Choroid plexus epithelial cell (primary cell): Measurements from ENCODE around the gene NHLH1.

Experiments used
- DNase-seq: peaks from one replicate; pipeline ENCODE4 v3.0.0-alpha.2; 2010; ENCODE audit warnings: low read depth
- H3K4me3 ChIP-seq: 2 replicates; pipeline ENCODE4 v1.5.1; 2011; ENCODE audit warnings: low read depth, mild to moderate bottlenecking, control low read depth, low read length, moderate library complexity
- TF ChIP-seq, protein P1 (sequence below): conservative IDR thresholded peaks from 2 replicates; pipeline ENCODE4 v1.5.1; 2011; ENCODE audit warnings: low read depth, mild to moderate bottlenecking, control low read depth, inconsistent platforms, low read length, moderate library complexity

NHLH1 gene

DNA sequence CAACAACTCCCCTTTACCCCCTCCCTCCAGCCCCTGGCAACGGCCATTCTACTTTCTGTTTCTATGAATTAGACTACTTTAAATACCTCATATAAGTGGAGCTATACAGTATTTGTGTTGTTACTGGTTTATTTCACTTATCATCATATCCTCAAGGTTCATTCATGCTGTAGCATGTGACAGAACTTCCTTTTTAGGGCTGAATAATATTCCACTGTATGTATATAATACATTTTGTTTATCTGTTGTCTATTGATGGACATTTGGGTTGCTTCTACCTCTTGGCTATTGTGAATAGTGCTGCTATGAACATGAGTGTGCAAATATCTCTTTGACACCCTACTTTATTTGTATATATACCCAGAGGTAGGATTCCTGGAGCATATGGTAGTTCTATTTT is 2.2 kb downstream of the NHLH1 start:
- DNase-seq: no peak
- TF ChIP-seq, protein P1, sequence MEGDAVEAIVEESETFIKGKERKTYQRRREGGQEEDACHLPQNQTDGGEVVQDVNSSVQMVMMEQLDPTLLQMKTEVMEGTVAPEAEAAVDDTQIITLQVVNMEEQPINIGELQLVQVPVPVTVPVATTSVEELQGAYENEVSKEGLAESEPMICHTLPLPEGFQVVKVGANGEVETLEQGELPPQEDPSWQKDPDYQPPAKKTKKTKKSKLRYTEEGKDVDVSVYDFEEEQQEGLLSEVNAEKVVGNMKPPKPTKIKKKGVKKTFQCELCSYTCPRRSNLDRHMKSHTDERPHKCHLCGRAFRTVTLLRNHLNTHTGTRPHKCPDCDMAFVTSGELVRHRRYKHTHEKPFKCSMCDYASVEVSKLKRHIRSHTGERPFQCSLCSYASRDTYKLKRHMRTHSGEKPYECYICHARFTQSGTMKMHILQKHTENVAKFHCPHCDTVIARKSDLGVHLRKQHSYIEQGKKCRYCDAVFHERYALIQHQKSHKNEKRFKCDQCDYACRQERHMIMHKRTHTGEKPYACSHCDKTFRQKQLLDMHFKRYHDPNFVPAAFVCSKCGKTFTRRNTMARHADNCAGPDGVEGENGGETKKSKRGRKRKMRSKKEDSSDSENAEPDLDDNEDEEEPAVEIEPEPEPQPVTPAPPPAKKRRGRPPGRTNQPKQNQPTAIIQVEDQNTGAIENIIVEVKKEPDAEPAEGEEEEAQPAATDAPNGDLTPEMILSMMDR: no peak
- H3K4me3 ChIP-seq: no peak overlapping the region

DNA sequence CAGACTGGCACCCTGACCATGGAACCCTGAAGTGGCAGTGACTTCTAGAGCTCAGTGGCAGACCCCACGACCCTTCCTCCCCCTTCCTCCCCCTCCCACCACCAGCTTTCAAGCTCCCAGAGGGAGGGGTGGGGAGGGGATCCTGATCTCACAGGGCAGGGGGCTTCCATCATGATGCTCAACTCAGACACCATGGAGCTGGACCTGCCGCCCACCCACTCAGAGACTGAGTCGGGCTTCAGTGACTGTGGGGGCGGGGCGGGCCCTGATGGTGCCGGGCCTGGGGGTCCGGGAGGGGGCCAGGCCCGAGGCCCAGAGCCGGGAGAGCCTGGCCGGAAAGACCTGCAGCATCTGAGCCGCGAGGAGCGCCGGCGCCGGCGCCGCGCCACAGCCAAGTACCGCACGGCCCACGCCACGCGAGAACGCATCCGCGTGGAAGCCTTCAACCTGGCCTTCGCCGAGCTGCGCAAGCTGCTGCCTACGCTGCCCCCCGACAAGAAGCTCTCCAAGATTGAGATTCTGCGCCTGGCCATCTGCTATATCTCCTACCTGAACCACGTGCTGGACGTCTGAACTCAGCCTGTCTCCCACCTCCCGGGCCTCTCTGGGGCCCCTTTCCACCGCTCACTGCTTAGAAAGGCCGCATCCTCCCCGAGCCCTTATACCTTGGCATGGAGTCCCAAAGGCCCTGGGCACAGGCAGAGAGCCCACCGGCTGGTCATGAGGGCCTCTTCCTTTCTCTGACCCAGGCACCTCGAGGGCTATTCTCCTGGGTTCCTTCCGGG is 3.9 kb downstream of the NHLH1 start:
- TF ChIP-seq, protein P1: no peak
- no peak for DNase-seq
- H3K4me3 ChIP-seq: no peak overlapping the region

DNA sequence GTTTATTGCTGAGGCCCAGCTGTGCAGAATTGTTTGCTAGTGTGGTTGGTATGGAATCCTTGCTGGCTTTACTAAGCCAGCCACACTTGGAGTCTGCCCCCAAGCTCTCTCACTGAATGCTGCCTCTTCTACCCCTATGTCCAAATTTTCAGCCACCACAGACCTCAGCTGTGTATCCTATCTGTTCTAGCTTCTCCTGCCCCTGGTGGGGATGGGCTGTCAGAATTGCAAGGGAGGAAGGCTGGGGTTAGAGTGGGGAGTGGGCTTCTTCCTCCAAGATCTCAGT is 4.4 kb downstream of the NHLH1 start:
- TF ChIP-seq, protein P1: no peak
- DNase-seq: no peak
- no peak overlapping the region for H3K4me3 ChIP-seq

DNA sequence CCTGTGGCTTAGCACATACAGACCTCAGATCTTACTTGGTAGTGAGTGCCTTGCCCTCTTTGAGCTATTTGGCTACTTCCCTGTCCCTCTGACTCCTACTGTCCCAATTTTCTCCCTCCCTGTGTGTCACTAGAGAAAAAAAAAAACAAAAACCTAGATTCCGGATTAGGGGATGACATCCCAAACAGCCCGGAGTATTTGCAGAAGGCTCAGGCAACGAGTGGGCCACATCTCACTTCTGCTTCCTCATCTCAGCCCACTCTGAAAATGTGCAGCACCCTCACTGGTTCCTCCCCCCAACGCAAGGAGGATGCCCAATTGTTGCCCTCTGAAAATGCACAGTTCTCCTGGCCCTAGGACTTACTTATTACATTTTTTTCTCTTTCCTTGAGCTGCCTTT is 4.9 kb downstream of the NHLH1 start:
- TF ChIP-seq, protein P1: no peak
- H3K4me3 ChIP-seq: no peak overlapping the region
- no peak for DNase-seq

DNA sequence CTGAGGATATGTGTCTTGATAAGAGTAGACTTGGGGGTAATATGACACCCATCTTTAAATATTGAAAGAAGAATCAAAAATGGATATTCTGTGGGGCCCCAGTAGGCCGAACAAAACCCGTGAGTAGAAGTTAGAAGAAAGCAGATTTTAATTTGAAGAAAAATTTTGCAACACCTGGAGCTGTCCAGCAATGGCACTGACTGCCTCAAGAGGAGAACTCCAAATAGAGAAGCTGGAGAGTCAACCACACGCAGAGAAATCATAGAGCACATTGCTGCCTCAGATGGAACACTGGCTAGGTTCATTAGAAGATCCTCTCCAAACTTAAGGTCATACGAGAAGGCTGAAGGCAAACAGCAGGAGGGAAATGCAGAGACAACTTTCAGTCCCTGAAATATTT is 6.8 kb downstream of the NHLH1 start:
- peak; percentile 35 for DNase-seq
- TF ChIP-seq, protein P1: no peak
- no peak overlapping the region for H3K4me3 ChIP-seq

DNA sequence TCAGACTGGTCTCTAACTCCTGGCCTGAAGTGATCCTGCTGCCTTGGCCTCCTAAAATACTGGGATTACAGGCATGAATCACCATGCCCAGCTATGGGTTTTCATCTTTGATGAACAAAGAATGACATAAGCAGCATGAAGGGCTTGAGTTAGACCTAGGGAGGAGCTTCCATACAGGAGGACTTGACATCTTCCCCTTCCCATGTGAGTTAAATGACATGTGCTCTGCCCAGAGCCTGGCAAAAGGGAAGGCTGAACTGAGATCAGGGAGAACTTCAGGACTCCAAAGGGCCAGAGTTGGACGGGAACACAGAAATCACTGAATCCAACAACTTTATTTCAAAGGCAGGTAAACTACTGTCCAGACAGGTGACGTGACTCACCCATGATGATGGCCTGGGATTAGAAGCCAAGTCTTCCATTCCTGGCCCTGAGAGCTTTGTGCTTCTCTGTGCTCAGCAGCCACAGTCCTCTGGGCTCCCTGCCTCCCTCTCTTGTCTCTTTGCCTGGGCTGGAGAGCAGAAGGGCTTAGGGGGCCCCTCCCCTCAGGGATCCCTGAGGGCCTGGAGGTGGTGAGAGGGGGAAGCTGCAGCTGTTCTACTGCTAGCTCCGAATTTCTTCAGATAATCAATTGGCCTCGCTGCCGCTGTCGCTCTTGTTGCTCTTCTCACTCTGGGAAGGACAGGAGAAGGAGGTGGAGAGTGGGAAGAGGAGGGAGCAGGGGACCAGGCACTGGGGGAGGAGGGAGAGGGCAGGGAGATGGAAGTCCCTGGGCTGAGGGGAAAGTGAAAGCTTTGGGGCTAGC is 7.6 kb downstream of the NHLH1 start:
- TF ChIP-seq, protein P1: no peak
- H3K4me3 ChIP-seq: no peak overlapping the region
- DNase-seq: no peak
